GM19035 (cell line): ENCODE measurements around the gene MPDZ.

Experiments
- ATAC-seq: cut with Tn5 transposase; IDR thresholded peaks from one replicate; pipeline ENCODE4 v1.9.1; 2021; ENCODE audit not compliant: unreplicated experiment

The MPDZ gene

GRCh38 chr9:13140843-13141592 lies 138.5 kb downstream of the MPDZ start:
- ATAC-seq, result no peak

- no peak for ATAC-seq
These were observed 139.8 kb downstream of the MPDZ start for GRCh38 chr9:13139641-13140171.

GRCh38 chr9:13137426-13137825 lies 142.1 kb downstream of the MPDZ start:
- ATAC-seq, result no peak

- no peak for ATAC-seq
These were observed 147.5 kb downstream of the MPDZ start for GRCh38 chr9:13131991-13132390.

- no peak for ATAC-seq
These were observed 148.1 kb downstream of the MPDZ start for GRCh38 chr9:13131416-13131815.

- no peak for ATAC-seq
These were observed 151.1 kb downstream of the MPDZ start for GRCh38 chr9:13128266-13128860.

GRCh38 chr9:13127131-13127530 lies 152.4 kb downstream of the MPDZ start:
- ATAC-seq, result no peak

- ATAC-seq, result no peak
These were observed 154.2 kb downstream of the MPDZ start for GRCh38 chr9:13125261-13125660.

- ATAC-seq, result no peak
These were observed 156.6 kb downstream of the MPDZ start for GRCh38 chr9:13122756-13123369.

- no peak for ATAC-seq
These were observed 161.2 kb downstream of the MPDZ start for GRCh38 chr9:13118313-13118712.

GRCh38 chr9:13116292-13116691 lies 163.2 kb downstream of the MPDZ start:
- no peak for ATAC-seq

GRCh38 chr9:13113751-13114150 lies 165.7 kb downstream of the MPDZ start:
- ATAC-seq, result no peak

GRCh38 chr9:13113216-13113615 lies 166.3 kb downstream of the MPDZ start:
- no peak for ATAC-seq

GRCh38 chr9:13111778-13112177 lies 167.7 kb downstream of the MPDZ start:
- no peak for ATAC-seq

- no peak for ATAC-seq
These were observed 168.6 kb downstream of the MPDZ start for GRCh38 chr9:13110766-13111417.

GRCh38 chr9:13109781-13110180 lies 169.7 kb downstream of the MPDZ start:
- ATAC-seq, result no peak

GRCh38 chr9:13107008-13107407 lies 172.5 kb downstream of the MPDZ start:
- ATAC-seq, result no peak

- no peak for ATAC-seq
These were observed 178.4 kb downstream of the MPDZ start for GRCh38 chr9:13100914-13101572.

GRCh38 chr9:13095056-13095455 lies 184.4 kb downstream of the MPDZ start:
- ATAC-seq, result no peak

GRCh38 chr9:13090628-13091027 lies 188.9 kb downstream of the MPDZ start:
- no peak for ATAC-seq

GRCh38 chr9:13089666-13090065 lies 189.8 kb downstream of the MPDZ start:
- ATAC-seq, result no peak
